Suprapubic skin (tissue), 3 donors: ENCODE results near the gene CA5B.

Source experiments
- CTCF ChIP-seq, 2 donors: fragments of 200-600 bp in 1 of 2; fragments of 450-650 bp in 1 of 2; sonication (generic) in 1 of 2; IDR thresholded peaks; one replicate each; pipeline ENCODE4 v1.5.1; 2016 to 2019; ENCODE audit warnings: antibody characterized with exemption in 2 of 2, mild to moderate bottlenecking in 1 of 2, moderate library complexity in 1 of 2
- POLR2A ChIP-seq, 2 donors: fragments of 450-650 bp; IDR thresholded peaks; one replicate each; pipeline ENCODE4 v1.6.1; 2017; ENCODE audit warnings: antibody characterized with exemption in 2 of 2, mild to moderate bottlenecking in 2 of 2, moderate library complexity in 2 of 2

- TF ChIP-seq CTCF (IDR thresholded peaks at IDR 0.05) (no peak), POLR2A (IDR thresholded peaks at IDR 0.05) (no peak)
Measured at GRCh38 chrX:15702488-15703371, 35.3 kb upstream of the CA5B start.
